ENCODE measurements around the gene SLC39A7. TPM values are rescaled to one million over a fixed set of nuclear protein-coding genes. Genes with fewer than 3 reads are reported as not detected.

The SLC39A7 gene
- polyA plus RNA-seq, 1 donor (not counting 4 experiments of a cell fraction or from before 2014, with no cell fraction given), result 54.0 TPM

DNA sequence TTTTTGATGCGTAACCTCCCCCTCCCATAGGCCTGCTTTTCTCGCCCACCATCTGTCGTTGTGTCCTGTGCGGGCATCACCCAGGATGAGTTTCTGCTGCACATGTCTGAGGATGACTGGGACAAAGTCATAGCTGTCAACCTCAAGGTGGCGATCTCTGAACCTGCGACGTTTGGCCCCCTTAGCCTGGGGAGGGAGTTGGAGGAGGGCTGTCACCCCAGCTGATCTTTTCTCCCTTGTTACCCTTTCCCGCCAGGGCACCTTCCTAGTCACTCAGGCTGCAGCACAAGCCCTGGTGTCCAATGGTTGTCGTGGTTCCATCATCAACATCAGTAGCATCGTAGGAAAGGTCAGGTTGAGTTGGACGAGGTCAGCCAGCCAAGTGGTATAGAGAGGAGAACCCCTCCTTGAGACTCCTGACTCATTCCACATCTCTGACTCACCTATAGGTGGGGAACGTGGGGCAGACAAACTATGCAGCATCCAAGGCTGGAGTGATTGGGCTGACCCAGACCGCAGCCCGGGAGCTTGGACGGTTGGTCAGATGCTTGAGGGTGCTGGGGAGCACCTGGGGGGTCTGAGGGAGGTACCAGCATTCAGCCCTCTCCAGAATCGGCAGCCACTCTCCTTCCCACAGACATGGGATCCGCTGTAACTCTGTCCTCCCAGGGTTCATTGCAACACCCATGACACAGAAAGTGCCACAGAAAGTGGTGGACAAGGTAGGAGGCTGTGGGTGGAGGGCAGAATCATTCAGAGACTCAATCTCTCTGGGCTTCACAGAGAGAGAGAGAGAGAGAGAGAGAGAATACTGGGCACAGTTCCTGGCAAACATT lies 4.7 kb downstream of the SLC39A7 start:
- Histone ChIP-seq H3K4me3 (ENCODE audit: control insufficient read depth in 2 of 3, extremely low read depth in 1 of 3, insufficient read depth in 2 of 3, low read depth in 1 of 3, low read length in 3 of 3) (peak overlapping the region; percentile 74 to 80 (median 79)), H3K4me2 (ENCODE audit: control insufficient read depth, extremely low read depth, insufficient read depth, low read depth, low read length) (peak overlapping the region; percentile 98), H3K27ac (ENCODE audit: control insufficient read depth, insufficient read depth, low read length) (peak overlapping the region; percentile 88), H3K9me1 (ENCODE audit: control insufficient read depth, extremely low read depth, insufficient read depth, low read length) (peaks cover 5% of the 10 kb centered on the region), H3K27me3 (ENCODE audit: control insufficient read depth, extremely low read depth, insufficient read depth, low read length) (no peaks in the 10 kb centered on the region), H3K79me2 (ENCODE audit: control insufficient read depth, insufficient read depth, low read length) (peaks cover 30% of the 10 kb centered on the region), H3K9me3 (ENCODE audit: control insufficient read depth, low read depth, low read length) (no peaks in the 10 kb centered on the region), H4K20me1 (ENCODE audit: control insufficient read depth, extremely low read depth, insufficient read depth, low read length) (no peaks in the 10 kb centered on the region), H3K4me1 (ENCODE audit: control insufficient read depth, extremely low read depth, insufficient read depth, low read length) (peaks cover 45% of the 10 kb centered on the region), H3K9ac (ENCODE audit: control insufficient read depth, extremely low read depth, insufficient read depth, low read length) (peak overlapping the region; percentile 88), H3K36me3 (ENCODE audit: control insufficient read depth in 2 of 2, extremely low read depth in 1 of 2, insufficient read depth in 2 of 2, low read length in 2 of 2) (peaks cover 20 to 35% of the 10 kb centered on the region in 2 experiments), H2AFZ (ENCODE audit: control insufficient read depth, low read length) (no peak overlapping the region)
- dilution Hi-C loops (cut with MboI; ENCODE audit: extremely low pct_ligation_motif_present, low sequenced_read_pairs), result no loop called here
- peak; percentile 76 for DNase-seq (ENCODE audit: low read depth, low spot score)
- peak; percentile 29 for FAIRE-seq
- TF ChIP-seq, protein P1, sequence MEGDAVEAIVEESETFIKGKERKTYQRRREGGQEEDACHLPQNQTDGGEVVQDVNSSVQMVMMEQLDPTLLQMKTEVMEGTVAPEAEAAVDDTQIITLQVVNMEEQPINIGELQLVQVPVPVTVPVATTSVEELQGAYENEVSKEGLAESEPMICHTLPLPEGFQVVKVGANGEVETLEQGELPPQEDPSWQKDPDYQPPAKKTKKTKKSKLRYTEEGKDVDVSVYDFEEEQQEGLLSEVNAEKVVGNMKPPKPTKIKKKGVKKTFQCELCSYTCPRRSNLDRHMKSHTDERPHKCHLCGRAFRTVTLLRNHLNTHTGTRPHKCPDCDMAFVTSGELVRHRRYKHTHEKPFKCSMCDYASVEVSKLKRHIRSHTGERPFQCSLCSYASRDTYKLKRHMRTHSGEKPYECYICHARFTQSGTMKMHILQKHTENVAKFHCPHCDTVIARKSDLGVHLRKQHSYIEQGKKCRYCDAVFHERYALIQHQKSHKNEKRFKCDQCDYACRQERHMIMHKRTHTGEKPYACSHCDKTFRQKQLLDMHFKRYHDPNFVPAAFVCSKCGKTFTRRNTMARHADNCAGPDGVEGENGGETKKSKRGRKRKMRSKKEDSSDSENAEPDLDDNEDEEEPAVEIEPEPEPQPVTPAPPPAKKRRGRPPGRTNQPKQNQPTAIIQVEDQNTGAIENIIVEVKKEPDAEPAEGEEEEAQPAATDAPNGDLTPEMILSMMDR (optimal IDR thresholded peaks at IDR 0.05 in 1 of 3, IDR thresholded peaks at IDR 0.05 in 1 of 3, conservative IDR thresholded peaks at IDR 0.05 in 1 of 3; ENCODE audit: extremely low read depth in 1 of 3, insufficient read depth in 2 of 3, low read length in 3 of 3), result peak in 2 of 3 experiments; percentile 8 to 9
- TF ChIP-seq EZH2 (IDR thresholded peaks at IDR 0.05; ENCODE audit: low read length), result no peak

DNA sequence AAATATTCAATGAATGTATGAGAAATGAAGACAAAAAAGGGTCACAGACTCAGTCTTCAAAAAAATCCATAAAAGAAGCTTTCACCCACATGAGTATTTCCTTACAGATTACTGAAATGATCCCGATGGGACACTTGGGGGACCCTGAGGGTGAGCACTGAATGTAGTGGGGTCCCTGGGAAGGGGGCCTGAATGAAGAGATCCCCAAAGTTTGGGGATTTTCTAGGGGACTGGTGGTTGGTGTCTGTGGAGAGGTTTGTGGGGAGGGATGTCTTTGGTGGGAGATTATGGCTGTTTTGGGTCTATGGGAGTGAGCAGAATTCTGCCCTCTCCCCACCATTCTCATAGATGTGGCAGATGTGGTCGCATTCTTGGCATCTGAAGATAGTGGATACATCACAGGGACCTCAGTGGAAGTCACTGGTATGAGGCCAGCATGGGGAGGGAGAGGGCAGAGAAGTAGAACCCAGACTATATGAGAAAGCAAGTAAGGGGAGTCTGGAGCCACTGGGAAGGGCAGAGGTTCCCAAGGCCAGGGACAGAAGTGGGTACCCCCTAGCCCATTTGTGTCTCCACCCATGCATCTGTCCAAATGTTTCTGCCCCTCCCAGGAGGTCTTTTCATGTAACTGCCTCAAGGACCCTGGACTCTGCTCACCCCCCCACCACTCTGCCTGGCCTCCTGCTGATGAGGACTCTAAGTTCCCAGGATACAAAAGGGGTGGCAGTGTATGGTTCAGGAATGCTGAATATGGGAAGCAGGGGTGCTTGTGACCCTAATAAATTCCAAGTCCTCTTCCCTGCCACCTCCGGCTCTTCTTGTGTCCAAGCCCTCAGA lies 5.6 kb downstream of the SLC39A7 start:
- Histone ChIP-seq H3K4me2 (ENCODE audit: control insufficient read depth, extremely low read depth, insufficient read depth, low read depth, low read length) (peak overlapping the region; percentile 98), H3K4me3 (ENCODE audit: control insufficient read depth in 2 of 3, extremely low read depth in 1 of 3, insufficient read depth in 2 of 3, low read depth in 1 of 3, low read length in 3 of 3) (no peak overlapping the region), H2AFZ (ENCODE audit: control insufficient read depth, low read length) (no peak overlapping the region), H3K79me2 (ENCODE audit: control insufficient read depth, insufficient read depth, low read length) (peaks cover 25% of the 10 kb centered on the region), H3K27ac (ENCODE audit: control insufficient read depth, insufficient read depth, low read length) (peak overlapping the region; percentile 88), H3K36me3 (ENCODE audit: control insufficient read depth in 2 of 2, extremely low read depth in 1 of 2, insufficient read depth in 2 of 2, low read length in 2 of 2) (peaks cover 20 to 37% of the 10 kb centered on the region in 2 experiments), H3K27me3 (ENCODE audit: control insufficient read depth, extremely low read depth, insufficient read depth, low read length) (no peaks in the 10 kb centered on the region), H3K4me1 (ENCODE audit: control insufficient read depth, extremely low read depth, insufficient read depth, low read length) (peaks cover 44% of the 10 kb centered on the region), H3K9me1 (ENCODE audit: control insufficient read depth, extremely low read depth, insufficient read depth, low read length) (peaks cover 5% of the 10 kb centered on the region), H4K20me1 (ENCODE audit: control insufficient read depth, extremely low read depth, insufficient read depth, low read length) (no peaks in the 10 kb centered on the region), H3K9ac (ENCODE audit: control insufficient read depth, extremely low read depth, insufficient read depth, low read length) (peak overlapping the region; percentile 2), H3K9me3 (ENCODE audit: control insufficient read depth, low read depth, low read length) (no peaks in the 10 kb centered on the region)
- dilution Hi-C loops (cut with MboI; ENCODE audit: extremely low pct_ligation_motif_present, low sequenced_read_pairs), result no loop called here
- TF ChIP-seq, protein P1 (optimal IDR thresholded peaks at IDR 0.05 in 1 of 3, IDR thresholded peaks at IDR 0.05 in 1 of 3, conservative IDR thresholded peaks at IDR 0.05 in 1 of 3; ENCODE audit: extremely low read depth in 1 of 3, insufficient read depth in 2 of 3, low read length in 3 of 3), result no peak
- TF ChIP-seq EZH2 (IDR thresholded peaks at IDR 0.05; ENCODE audit: low read length), result no peak
- DNase-seq (ENCODE audit: low read depth, low spot score), result no peak
- FAIRE-seq, result no peak
